ENCODE measurements around the gene MCU. TPM values are rescaled to one million over a fixed set of nuclear protein-coding genes. Genes with fewer than 3 reads are reported as not detected.
"Not testable (repeated sequence)": the region's sequence is repeated elsewhere in the genome, so short reads cannot be mapped to it uniquely, and the experiment has no call there.

MCU gene
- total and polyA plus RNA-seq, 10 of the 15 experiments (the other 5 are each of a cell fraction or from before 2014, with no cell fraction given), result 5.1 to 49.1 (median 17.9) TPM

DNA sequence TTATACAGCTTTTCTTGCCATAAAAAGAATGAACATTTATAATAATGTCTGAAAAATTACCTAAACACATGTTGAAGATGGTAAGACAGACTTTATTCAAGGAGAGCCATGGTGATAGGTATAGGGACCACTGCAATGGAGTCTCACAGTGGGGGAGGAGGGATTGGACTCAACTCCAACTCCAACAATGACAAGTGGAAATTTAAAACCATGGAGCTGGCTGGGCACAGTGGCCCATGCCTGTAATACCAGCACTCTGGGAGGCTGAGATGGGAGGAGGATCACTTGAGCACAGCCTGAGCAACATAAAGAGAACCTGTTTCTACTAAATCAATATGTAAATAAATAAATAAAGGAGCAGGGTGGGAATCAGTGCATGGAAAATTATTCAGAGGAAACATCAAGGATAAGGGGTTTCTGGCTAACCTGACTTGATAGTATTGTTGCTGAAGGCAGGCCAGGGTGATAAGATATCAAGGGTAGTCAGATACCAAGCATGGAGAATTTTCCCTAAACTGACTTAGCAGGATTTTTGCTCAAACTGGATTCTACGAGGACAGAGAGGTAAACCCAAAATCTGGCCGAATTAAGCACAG lies 46.6 kb upstream of the MCU start (continued):
- TF ChIP-seq HSF1 (IDR thresholded peaks at IDR 0.05; ENCODE audit: low read depth, low read length), result no peak
- TF ChIP-seq CBX3 (IDR thresholded peaks at IDR 0.05; ENCODE audit: borderline replicate concordance, low read depth), result no peak
- TF ChIP-seq RBBP5 (conservative IDR thresholded peaks at IDR 0.05), result no peak
- TF ChIP-seq FOXK2 (IDR thresholded peaks at IDR 0.05), result no peak
- TF ChIP-seq ZBTB40 (IDR thresholded peaks at IDR 0.05; ENCODE audit: borderline replicate concordance), result no peak
- TF ChIP-seq RB1 (IDR thresholded peaks at IDR 0.05; ENCODE audit: borderline replicate concordance), result no peak
- TF ChIP-seq CREM (IDR thresholded peaks at IDR 0.05; ENCODE audit: low read depth), result no peak
- TF ChIP-seq, protein P1, sequence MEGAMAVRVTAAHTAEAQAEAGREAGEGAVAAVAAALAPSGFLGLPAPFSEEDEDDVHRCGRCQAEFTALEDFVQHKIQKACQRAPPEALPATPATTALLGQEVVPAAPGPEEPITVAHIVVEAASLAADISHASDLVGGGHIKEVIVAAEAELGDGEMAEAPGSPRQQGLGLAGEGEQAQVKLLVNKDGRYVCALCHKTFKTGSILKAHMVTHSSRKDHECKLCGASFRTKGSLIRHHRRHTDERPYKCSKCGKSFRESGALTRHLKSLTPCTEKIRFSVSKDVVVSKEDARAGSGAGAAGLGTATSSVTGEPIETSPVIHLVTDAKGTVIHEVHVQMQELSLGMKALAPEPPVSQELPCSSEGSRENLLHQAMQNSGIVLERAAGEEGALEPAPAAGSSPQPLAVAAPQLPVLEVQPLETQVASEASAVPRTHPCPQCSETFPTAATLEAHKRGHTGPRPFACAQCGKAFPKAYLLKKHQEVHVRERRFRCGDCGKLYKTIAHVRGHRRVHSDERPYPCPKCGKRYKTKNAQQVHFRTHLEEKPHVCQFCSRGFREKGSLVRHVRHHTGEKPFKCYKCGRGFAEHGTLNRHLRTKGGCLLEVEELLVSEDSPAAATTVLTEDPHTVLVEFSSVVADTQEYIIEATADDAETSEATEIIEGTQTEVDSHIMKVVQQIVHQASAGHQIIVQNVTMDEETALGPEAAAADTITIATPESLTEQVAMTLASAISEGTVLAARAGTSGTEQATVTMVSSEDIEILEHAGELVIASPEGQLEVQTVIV (IDR thresholded peaks at IDR 0.05; ENCODE audit: borderline replicate concordance, partially characterized antibody), result no peak
- TF ChIP-seq PAX5 (IDR thresholded peaks at IDR 0.05; ENCODE audit: borderline replicate concordance, low read depth, low read length), result no peak
- TF ChIP-seq NBN (IDR thresholded peaks at IDR 0.05), result no peak
- TF ChIP-seq SKIL (IDR thresholded peaks at IDR 0.05; ENCODE audit: low read depth, poor library complexity, severe bottlenecking), result no peak

GRCh38 chr10:72646971-72647370 lies 45.0 kb upstream of the MCU start:
- H4K20me1 ChIP-seq (ENCODE audit: control insufficient read depth, insufficient read depth); H3K27me3 ChIP-seq (replicated peaks in 1 of 2; ENCODE audit: control insufficient read depth in 2 of 2, insufficient read depth in 2 of 2, low read length in 1 of 2); H3K79me2 ChIP-seq (ENCODE audit: control insufficient read depth, insufficient read depth, low read length); H3K9ac ChIP-seq (ENCODE audit: control insufficient read depth, insufficient read depth, low read length); H3K27ac ChIP-seq (ENCODE audit: control insufficient read depth, insufficient read depth); in situ Hi-C loops (cut with MboI); intact Hi-C loops (cut with micrococcal nuclease; ENCODE audit: unreplicated experiment); DNase-seq (ENCODE audit: low read depth, low spot score); RAD21 ChIA-PET (ENCODE audit: unreplicated experiment); POLR2A ChIA-PET; ATAC-seq; H3K4me3 ChIP-seq; H2AFZ ChIP-seq (ENCODE audit: control insufficient read depth, low read depth, low read length); H3K36me3 ChIP-seq (ENCODE audit: control insufficient read depth in 2 of 2, insufficient read depth in 2 of 2, low read length in 1 of 2); BruUV-seq (replicated peaks); FAIRE-seq; H3K4me2 ChIP-seq (ENCODE audit: control insufficient read depth, insufficient read depth); H3K9me3 ChIP-seq (replicated peaks; ENCODE audit: control insufficient read depth, insufficient read depth, low read length): not testable (repeated sequence)
- ChIA-PET SMC1A (ENCODE audit: uncharacterized antibody, unreplicated experiment) (interaction anchor here (1.7 kb wide), 1 partner anchor 48 kb away, joined by 3 read pairs; no protein-coding TSS in a partner anchor), CTCF (interaction anchor here (0.6 kb wide), 1 partner anchor 10 kb away, joined by 7 read pairs; no protein-coding TSS in a partner anchor)
- WGBS (ENCODE audit: insufficient coverage, insufficient replicate concordance, low lambda C conversion rate, missing lambda C conversion rate), result 83% methylated on average over 3 of the region's 3 CpGs
- peaks cover 13% of the 10 kb centered on the region for H3K4me1 ChIP-seq (ENCODE audit: control insufficient read depth, insufficient read depth, low read length)

Data from GM12878 (cell line).